ENCODE data around the gene RGCC. TPM values are rescaled to one million over a fixed set of nuclear protein-coding genes. Genes with fewer than 3 reads are reported as not detected.

Gene RGCC
- polyA plus RNA-seq, 5 donors = 91.4 to 181 (median 127) TPM

DNA sequence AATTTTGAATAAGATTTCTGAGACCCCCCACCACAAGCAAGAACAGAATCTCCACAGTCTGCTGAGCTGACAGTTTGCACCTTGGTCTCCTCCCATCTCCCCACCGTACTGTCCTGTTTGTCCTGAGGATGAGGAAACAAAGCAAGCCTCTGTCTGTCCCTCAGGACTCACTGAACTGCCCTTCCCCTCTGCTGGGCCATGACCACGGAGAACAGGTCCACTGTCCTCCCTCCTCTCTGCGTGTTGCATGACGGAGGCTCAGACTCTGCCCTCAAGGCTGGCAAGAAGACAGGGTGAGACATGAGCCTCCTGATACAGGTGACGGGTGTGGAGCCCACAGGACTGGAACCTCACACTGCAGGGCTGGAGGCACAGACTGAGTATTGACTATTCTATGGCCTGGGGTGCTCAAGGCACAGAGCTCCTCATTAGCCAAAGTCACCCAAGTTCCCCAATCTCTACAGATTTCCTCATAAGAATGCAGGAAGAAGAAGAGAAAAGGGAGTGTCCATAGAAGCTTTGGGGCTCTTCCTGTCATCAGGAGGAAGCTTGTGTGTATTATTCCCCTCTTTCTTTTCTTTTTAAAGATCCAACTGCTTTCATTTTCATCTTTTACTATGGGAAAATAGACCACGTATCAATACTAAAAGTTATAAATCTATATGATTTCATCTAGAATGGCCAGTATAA lies 22.4 kb upstream of the RGCC start:
- no peak for DNase-seq

DNA sequence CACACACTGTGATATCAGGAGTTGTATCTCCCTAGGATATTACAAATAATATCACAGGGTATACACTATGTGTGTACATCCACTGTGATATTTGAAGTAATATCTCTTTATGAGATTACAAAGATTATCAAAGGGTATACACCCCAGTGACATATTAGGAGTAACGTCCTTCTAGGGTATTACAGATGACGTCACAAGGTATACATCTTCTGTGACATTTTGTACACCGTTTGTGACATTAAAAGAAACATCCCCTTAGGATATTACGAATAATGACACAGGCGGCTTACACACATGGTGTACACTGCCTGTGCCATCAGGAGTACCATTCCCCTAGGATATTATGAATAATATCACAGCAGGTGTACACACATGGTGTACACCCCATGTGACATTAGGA lies 13.4 kb upstream of the RGCC start:
- no peak for DNase-seq

DNA sequence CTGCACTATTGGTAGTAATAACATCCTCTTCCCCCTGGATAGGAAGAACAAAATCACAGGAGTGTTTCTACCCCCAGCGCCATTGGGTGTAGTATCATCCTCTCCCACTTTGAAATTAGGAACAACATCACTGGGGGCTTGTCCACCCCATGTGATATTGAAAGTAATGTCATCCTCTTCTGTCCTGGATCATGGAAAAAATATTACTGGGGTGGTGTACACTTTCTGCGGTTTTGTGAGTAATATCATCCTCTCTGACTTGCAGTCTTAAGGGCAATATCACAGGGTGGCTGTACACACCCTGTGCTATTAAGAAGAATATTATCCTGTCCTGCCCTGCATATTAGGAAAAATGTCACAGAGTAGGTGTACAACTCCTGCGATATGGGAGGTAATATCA lies 4.9 kb upstream of the RGCC start:
- DNase-seq = no peak

DNA sequence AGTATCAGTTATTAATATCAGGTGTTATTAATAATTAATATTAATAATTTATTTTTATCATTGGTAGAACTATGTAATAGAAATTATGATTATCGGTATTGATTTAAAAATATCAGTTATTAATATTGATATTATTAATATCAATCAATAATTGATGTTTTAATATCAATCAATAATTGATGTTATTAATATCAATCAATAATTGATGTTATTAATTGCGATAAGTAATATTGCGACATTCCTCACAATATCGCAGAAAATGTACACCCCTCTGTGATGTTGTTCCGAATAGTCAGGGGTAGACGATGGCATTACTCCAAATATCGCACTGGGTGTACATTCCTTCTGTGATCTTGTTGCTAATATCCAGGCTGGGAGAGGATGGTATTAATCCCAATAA lies 3.7 kb upstream of the RGCC start:
- no peak for DNase-seq

DNA sequence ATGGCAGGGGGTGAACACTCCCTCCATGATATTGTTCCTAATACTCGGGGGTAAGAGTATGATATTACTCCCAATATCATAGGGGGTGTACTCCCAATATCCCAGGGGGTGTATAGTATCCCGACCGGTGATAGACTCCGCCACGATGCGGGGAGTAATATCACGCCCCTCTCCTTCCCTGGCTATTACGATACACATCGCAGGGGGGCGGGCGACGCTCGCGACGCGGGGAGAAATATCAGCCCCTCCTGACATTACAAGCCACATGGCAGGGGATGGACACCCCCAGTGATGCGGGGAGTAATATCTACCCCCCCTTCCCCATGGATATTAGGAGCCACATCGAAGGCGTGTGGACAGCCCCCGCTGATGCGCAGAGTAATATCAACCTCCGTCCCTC lies 3.2 kb upstream of the RGCC start:
- DNase-seq = no peak

DNA sequence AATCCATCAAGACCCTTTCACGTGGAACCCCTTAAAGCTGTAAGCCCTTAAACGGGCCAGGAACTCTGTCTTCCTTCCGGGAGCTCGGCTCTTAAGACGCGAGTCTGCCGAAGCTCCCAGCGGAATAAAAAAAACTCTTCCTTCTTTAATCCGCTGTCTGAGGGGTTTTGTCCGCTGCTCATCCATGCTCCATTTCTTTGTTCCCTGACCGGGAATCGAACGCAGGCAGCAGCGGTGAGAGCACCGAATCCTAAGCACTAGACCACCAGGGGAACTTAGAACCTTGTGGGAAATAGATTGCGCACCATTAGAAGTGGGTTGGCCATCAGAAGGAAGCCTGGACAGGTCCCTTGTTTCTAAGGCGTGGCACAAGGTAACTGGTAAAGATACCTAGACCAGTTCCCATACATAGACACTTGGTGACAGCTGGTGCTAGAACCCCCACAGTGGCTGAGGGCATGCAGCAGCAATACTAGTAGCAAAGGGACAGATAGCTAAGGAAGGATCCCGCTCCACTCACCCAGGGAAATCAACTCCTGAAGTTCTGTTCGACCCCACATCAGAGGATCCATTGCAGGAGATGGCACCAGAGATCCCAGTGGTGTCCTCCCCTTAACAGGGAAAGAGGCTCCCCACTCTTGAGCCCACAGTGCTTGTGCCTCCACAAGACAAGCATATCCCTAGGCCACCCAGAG lies 1.5 kb upstream of the RGCC start:
- no peak for DNase-seq

DNA sequence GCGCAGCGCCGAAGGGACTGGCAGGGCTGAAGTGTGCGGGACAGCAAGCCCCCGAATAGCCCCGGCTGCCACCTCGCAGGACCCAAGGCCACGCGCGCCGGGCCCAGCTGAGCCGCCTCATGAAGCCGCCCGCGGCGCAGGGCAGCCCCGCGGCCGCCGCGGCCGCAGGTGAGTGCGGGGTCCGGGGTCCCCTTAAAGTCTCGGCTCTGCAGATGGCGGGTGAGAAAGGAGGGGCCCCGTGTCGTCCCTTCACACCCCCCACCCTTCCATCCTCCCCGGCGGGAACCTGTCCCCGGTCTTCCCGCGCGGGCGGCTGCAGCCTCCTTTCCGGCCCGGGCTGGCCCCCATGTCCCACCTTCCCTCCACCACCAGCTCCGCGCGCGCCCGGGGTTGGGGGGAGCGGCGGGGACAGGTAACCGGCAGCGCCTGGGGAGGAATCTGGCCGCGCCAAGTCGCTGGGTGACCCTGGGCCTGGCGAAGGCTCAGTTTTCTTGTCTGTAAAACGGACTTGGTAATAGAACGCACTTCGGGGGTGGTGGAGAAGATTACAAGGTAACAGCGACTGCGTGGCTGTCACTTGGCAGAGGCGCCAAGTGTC lies 338 bp downstream of the RGCC start:
- DNase-seq = no peak

DNA sequence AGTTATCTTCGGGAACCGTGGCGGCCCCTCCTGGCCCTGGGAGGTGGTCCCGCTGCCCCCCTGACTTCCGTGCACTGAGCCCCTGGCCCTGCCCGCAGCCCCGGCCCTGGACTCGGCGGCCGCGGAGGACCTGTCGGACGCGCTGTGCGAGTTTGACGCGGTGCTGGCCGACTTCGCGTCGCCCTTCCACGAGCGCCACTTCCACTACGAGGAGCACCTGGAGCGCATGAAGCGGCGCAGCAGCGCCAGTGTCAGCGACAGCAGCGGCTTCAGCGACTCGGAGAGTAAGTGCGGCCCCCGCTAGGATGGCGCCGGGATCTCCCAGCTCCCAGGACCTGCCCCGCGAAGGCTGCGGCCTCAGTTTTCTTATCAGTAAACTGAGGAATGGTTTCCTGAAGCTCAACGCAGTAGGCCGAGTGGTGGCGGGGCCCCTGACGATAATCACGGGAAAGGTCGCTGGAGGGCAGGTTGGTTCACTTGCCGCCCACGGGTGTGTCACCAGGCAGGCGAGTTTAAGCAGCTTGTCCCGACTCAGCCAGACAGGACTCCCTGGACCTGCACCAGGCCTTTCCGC lies 924 bp downstream of the RGCC start:
- no peak for DNase-seq

DNA sequence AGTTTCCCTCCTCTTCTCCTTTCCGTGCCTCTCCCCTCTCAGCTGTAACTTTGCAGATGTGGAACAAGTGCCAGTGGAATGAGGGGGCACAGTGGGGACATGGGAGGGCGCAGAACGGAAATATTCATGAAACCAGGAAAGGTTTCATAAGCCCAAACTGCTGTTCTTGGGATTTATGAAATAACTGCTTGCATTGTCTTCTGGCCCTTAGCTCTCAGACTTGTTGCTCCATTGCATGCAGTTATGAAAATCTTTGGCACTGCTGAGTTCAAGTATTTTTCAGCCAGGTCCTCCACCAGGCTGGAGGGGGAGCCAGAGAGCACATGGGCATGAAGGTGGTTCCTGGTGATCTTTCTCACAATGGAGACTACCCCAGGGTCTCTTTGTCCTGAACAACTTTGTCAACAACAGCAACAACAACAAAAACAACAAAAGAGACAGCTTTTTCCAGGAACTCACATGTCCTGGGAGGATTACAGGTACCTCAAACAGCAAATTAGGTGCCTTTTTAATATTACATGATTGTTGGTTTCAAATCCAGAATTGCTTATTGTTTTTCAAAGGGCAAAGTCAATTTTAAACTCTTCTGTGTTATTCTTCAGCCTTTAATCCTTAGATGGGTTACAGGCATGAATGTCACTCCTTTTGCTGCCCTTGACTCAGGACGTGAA lies 1.5 kb downstream of the RGCC start:
- no peak for DNase-seq

DNA sequence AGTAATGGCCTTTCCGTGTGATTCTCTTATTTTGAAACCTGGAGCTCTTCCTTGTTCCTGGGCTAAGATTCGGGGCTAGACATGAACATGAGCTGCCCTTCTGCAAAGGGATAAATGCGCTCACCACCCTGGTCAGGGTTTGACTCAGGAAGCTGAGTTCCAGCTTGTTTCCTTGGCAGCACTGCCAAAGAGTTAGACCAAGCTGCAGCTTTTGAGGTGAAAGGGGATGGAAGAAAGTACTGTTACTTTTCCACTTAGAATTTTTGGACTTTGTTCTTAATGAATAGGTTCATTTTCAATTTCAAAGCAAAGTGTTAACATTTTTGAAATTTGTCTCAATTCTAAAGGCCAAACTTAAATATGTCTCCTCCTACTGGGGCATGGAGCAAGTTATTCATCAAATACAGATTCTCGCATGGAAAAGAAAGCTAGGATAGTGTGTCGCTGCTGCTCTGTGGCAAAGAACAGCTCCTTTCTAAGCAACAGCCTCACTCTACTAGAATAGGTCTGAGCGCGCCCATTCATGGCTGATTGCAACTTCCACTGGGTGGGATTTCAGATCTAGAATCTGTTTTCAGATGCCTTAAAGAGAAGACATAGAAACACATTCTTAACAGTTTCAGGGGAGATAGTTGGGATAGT lies 2.2 kb downstream of the RGCC start:
- DNase-seq = no peak

DNA sequence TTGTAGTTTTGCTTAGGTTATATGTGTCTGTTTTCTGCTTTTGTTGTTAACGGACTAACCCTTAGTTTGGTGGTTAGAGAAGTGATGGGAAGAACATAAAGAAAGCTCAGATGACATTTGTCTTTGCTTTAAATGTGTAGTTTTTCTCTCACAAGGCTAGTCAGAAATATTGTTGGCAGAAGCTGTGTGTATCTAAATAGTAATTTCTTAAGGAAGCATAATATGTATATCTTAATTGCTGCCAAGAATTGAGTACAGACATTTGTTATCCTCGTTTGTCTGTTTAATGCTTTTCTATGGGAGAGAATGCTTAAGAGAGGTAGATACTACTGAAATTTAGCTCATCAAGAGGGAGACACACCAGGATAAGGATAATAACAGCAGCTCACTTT lies 2.7 kb downstream of the RGCC start:
- DNase-seq = no peak

DNA sequence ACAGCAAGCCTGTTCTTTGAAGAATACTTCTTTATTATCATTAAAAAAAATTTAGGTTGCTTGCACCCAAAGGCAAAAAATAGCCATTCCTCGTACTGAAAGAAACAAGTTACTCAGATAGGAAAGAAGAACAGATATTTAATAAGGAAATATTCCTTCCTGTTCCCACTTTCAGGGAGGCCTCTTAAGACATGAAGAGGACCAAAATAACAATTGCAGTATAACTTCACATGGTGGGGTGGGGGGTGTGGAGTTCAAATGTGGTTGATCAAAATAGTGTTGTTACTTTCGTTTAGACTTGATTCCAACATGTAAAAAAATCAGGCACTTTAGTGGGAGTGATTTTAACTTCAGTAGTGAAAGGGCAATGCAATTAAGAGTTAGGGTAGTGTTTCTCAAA lies 3.6 kb downstream of the RGCC start:
- no peak for DNase-seq

DNA sequence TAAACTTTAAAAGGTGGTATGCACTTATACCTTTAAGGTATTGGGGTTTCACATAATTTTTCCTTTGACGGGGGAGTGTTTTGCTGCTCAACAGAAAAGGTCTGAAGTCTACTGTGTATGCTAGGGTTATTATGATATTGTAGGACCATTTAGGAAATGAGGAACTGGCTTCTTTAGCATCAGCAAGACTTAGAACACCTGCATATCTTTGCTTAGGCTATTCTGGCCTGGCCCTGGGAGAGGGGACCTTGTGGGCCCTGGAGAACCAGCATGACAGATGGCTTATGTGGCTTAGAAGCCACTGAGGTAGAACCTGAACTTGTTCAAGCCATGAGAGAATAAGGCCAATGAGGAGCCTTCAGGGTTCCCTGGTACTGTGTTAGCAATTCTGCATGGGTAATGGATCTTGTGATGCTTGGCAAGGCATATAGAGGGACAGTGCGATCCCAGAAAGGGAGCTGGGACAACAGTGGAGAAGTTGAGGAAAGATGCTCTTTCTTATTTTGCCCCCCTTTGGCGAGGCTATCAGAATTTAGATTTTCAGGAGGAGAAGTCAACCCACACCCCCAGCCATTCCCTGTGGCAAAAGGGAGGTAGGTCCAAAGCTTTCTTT lies 4.3 kb downstream of the RGCC start:
- DNase-seq = no peak

DNA sequence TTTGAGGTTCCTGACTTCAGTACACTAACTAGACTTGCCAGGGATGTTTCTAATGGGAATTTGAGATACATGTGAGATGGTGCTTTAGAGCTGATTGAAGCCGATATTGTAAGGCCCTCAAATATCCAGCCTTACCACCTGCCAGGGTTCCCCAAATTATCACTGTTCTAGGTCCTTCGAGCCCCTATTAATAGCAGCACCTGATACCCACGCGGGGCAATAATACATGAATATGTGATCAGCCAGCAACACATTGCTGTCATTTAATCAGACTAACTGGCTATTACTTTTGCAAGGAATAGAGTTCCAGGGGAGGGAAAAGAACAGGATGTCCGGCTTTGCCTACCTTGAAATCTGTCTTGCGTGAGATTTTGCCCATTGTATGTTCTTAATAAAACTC lies 5.1 kb downstream of the RGCC start:
- DNase-seq = no peak

DNA sequence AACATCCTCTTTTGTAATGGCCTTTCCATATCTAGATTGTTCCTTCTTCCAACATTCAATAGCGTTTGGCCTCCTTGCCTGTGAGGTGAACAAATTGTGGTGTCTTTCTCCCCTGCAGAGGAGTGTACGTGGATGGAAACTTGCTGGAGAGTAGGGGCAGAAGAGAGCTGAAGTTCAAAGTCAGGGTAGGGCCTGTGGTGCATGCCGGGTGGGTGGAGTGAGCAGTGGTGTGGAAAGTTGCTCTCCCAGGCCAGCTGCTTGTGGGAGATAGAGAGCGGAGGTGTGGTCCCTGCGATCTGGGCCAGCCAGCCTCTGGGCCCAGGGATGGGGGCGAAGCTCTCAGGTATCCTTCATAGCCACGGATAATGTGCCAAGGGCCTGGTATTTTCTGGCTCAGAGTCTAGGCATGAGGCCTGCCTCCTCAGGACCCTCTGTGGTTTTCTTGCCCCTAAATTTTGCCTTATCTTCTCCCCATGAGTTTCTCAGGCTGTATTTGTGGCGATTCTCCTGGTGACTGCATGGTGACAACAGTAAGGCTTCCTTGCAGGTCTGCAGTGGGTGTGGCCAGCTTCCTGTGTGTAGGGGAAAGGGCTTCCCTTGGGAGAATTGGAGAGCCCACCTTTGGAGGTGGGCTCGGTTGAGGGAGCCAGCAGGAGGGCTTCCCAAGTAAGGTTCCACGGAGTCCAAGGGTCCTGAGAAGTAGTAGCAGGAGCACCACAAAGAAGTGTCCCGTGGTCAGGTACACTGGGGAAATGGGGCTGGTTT lies 6.7 kb downstream of the RGCC start:
- no peak for DNase-seq

DNA sequence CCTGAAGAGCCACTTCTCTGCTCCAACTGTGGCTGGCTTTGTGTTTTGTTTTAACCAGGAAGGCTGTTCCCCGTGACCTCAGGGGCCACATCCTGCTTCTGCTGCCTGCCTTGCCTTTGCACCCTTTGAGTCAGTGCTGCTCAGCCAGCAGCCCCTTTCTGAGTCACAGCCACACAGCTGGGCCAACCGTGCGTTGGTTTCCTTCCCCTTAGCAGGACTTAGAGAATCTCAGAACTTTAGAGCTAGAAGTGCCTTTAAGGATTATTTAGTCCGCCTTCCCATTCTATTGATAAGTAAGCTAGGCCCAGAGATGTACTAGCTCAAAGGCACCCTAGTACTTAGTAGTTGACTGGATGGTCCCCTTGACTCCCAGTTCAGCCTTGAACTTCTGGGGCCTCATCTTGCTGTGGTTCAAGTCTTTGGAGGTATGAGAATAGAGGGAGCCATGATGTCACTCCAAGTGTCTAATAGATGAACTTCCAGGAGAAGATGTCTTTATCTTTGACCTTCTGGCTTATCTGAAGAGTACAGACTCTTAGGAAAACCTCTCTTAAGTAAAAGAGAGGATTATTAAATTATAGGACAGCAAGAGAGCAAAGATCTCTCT lies 8.0 kb downstream of the RGCC start:
- no peak for DNase-seq

DNA sequence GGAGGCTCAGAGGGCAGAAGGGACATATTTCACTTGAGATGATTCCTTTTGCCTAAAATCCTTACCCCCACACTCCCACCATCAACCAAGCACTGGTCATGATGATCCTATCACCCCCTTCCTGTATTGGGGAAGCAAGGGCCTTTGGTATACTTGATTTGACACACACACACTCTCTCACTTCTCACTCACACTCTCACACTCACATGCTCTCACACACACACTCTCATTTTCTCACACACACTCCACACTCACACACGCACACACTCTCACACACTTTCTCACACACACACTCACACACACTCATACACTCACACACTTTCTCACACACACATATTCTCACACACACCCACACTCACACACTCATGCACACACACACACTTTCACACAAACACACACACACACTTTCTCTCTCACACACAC lies 8.6 kb downstream of the RGCC start:
- DNase-seq = no peak

DNA sequence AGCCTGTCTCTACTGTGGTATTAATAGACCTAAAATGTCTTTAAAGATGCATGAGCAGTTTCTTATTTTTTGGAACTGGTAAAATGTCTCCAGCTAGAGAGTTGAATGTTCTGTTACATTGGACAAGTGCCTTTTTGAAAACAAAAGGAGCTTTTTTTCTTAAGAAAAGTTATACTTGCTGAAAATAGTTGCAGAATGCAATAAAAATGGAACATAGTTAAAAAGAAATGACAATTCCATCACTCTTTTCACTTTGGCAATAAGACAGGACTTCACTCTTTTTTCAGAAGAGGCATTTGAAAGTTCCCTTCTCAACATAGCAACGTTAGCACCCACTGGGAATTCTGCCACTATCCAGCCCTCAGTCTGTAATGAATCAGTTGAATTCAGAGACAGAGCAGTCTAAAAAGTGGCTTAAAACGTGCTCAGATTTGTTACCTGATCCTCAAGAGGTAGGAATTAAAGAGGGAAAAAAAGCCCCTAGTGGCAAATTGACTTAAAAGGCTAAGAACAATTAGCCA lies 10.1 kb downstream of the RGCC start:
- DNase-seq = no peak

DNA sequence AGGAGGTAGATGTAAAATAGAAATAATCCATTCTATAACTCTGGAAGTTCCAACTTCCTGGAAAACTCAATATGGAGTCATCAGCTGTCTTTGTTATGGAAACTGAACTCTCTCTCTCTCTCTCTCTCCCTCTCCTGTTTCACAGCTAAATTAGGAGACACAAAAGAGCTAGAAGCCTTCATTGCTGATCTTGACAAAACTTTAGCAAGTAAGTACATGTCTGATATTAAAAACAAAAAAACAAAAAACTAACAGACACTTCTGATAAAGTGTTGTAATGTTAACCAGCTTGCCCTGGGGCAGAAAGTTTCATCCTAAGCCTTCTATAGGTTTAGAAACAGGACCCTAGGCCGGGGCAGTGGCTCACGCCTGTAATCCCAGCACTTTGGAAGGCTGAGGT lies 11.3 kb downstream of the RGCC start:
- DNase-seq = no peak

DNA sequence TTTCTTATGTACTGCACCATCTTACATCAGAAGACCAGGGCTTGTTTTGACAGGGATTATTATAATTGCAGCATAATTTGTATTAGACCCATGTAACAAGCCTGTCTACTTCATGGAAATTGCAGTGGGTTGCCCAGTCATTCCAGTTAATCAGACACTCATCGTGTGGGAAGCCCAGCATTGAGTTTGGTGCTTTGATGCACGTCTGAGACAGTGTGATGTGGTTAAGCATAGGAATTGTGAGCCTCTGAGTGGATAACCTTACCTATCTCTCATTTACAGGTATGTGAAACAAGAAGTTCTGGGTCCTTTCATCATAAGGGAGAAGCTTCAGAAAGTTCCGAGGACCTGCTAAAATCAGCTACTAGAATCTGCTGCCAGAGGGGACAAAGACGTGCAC lies 12.8 kb downstream of the RGCC start:
- no peak for DNase-seq

All from right lung (tissue), 5 donors.